Activated gamma-delta T cell treated with anti-CD3 and anti-CD28 coated beads, Interleukin-2, amount 50 U/mL, for 16 hours (primary cell): Measurements from ENCODE around the gene AUNIP.

Source experiments
- DNase-seq: peaks from one replicate; pipeline ENCODE4 v3.0.0-alpha.2; 2020; ENCODE audit warnings: low read depth

AUNIP gene

GRCh38 chr1:25794325-25794724 lies 64.9 kb downstream of the AUNIP start:
- no peak for DNase-seq

DNA sequence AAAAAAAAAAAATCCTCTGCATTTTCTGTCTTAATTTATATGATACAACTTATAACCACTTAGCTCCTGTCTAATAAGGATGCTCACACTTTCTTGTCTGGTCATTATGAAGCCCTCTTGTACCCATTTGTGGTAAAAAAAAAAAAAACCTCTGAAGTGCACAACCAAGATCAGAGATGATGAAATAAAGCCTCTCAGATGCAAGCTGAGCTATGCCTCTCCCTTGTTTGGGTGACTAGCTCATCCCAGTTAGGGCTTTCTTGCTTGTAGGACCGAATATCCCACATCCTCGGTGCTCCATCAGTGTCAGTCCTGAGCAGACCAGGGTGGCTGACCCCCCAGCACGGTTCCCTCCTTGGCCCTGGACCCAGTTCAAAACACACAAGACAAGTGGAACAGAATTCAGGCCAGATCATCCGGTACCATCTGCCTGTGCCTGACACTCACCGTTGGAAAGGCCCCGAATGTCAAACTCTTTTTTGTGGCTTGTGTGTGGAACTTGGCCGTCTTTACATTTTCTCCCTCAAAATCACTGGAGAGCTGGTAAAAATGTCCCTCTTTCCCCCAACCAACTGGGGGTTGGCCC lies 65.6 kb downstream of the AUNIP start:
- DNase-seq: no peak

DNA sequence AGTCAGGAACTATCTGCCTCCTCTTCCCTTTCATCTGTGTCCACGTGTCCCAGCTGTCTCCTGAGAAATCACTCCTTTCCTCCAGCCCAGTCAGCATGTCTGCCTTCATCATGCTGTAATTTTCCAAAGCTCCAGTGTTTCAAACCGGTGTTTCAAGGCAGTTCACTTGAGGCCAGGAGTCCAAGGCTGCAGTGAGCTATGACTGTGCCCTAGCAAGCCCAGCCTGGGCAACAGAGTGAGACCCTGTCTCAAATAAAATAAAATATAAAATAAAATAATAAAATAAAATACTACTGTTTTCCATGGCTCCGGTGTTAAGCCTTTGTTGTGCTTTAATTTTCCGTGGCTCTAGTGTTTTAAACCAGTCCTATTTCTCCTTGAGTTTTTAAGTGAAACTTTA lies 67.1 kb downstream of the AUNIP start:
- no peak for DNase-seq

DNA sequence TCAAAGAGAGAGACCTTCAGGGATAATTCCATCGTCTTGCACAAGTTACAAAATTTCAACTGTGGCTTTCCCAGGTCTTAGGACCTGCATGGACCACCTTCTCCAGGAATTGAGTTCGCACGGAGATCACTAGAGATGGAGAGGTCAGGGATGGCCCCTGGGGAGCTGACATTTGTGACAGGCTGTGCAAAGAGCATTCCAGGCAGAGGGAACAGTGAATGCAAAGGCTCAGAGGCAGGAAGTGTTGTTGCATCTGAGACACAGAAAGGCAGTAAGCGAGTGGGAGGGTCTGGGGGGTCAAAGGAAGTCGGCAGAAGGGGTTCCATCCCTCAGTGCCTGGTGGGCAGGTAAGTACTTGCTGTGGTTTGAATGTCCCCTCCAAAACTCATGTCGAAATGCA lies 68.8 kb downstream of the AUNIP start:
- DNase-seq: no peak

- no peak for DNase-seq
These were observed 71.5 kb downstream of the AUNIP start for GRCh38 chr1:25787760-25788166.

- DNase-seq: no peak
These were observed 72.1 kb downstream of the AUNIP start for GRCh38 chr1:25786887-25787759.

GRCh38 chr1:25785333-25786067 lies 73.8 kb downstream of the AUNIP start:
- DNase-seq: no peak

GRCh38 chr1:25784575-25785051 lies 74.6 kb downstream of the AUNIP start:
- no peak for DNase-seq
